GM12892 (cell line): ENCODE measurements around the gene CYS1.

Experiments used
- POLR2A ChIP-seq: IDR thresholded peaks from 2 replicates; pipeline ENCODE4 v1.6.1; 2011; ENCODE audit warnings: low read depth, low read length, control low read depth
- TAF1 ChIP-seq: IDR thresholded peaks from 2 replicates; pipeline ENCODE4 v1.6.1; 2011; ENCODE audit warnings: low read depth, mild to moderate bottlenecking, control low read depth, low read length, borderline replicate concordance

DNA sequence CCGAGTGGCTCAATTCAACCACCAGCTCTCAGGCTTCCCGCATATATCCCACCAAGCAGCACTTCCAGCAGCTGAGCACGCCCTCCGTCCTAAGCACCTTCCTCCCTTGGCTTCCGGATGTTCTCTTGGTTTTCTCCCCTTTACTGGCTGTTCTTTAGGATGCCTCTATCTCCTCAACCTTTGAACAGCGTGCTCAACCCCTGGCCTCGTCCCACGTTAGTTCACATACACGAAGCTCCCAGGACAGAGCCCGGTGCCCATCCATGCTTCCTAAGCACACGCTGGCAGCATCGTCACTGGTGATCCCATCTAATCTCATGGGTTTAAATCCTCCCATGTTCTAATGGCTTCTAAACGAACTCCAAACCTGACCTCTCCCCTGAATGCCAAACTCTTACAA, 3.7 kb downstream of the CYS1 start:
- TF ChIP-seq POLR2A = no peak
- TF ChIP-seq TAF1 = no peak
